HCT116 (cell line): ENCODE measurements around the gene NOP16. TPM values are rescaled to one million over a fixed set of nuclear protein-coding genes. Genes with fewer than 3 reads are reported as not detected.

ENCODE experiments used
- ATAC-seq: fragments of 200-7000 bp; cut with Tn5 transposase; 2 replicates; pipeline ENCODE4 v1.9.1; 2020; ENCODE audit warnings: mild to moderate bottlenecking, moderate library complexity
- BruUV-seq: library from RNA; stranded (reverse); fragments of 400-500 nt; replicated peaks from 2 replicates; lab custom pipeline; 2021; lab: Mats Ljungman, UMichigan
- CTCF ChIA-PET: fragments of 300-600 bp; sonication (Branson Sonifier 250); formaldehyde crosslinking; loops from one replicate; lab custom pipeline; 2021; ENCODE audit warnings: antibody characterized with exemption; lab: Charles Lee
- POLR2A ChIA-PET: fragments of 300-600, 350-600 bp; sonication (Branson Sonifier 250); formaldehyde crosslinking; loops from one replicate; lab custom pipeline; 2021; ENCODE audit warnings: antibody characterized with exemption; lab: Charles Lee
- RAD21 ChIA-PET, 2 experiments: fragments of 300-600 bp; sonication (Branson Sonifier 250); formaldehyde crosslinking; loops; one replicate each; lab custom pipeline; 2023; ENCODE audit warnings: low total read pairs in 2 of 2; ENCODE audit not compliant: uncharacterized antibody in 2 of 2, unreplicated experiment in 2 of 2, low non-redundant PET in 1 of 2; lab: Charles Lee
- DNase-seq: peaks from one replicate; pipeline ENCODE4 v3.0.0-alpha.2; 2010; ENCODE audit warnings: low read depth, low spot score
- H2AFZ ChIP-seq: fragments of 200-600 bp; shearing (Covaris generic), sonication (generic); 2 replicates; pipeline ENCODE4 v1.6.1; 2017; ENCODE audit warnings: low read depth, mixed run types, mixed read lengths, antibody characterized with exemption, low read length; ENCODE audit not compliant: poor library complexity, severe bottlenecking
- H3K27ac ChIP-seq: 2 replicates; pipeline ENCODE4 v1.5.1; 2012; ENCODE audit warnings: low read depth, low read length
- H3K27me3 ChIP-seq: fragments of 200-600 bp; sonication (generic); 2 replicates; pipeline ENCODE4 v1.6.1; 2016; ENCODE audit warnings: mixed run types, low read length, mixed read lengths; ENCODE audit not compliant: insufficient read depth
- H3K36me3 ChIP-seq, 2 experiments: fragments of 200-500 bp in 1 of 2; fragments of 200-600 bp in 1 of 2; sonication (Bioruptor generic) in 1 of 2; sonication (generic) in 1 of 2; 2 replicates each; pipeline versions ENCODE4 v1.5.1 to v1.6.1; 2014 to 2016; ENCODE audit warnings: low read length in 2 of 2, inconsistent platforms in 1 of 2, mixed read lengths in 1 of 2, mixed run types in 1 of 2; ENCODE audit not compliant: insufficient read depth in 2 of 2, control insufficient read depth in 1 of 2
- H3K4me1 ChIP-seq, 2 experiments: fragments of 200-600 bp in 1 of 2; sonication (generic) in 1 of 2; 2 replicates each; pipeline versions ENCODE4 v1.5.1 to v1.6.1; 2012 to 2017; ENCODE audit warnings: low read length in 2 of 2, inconsistent platforms in 1 of 2, mild to moderate bottlenecking in 1 of 2, mixed read lengths in 1 of 2, mixed run types in 1 of 2, moderate library complexity in 1 of 2; ENCODE audit not compliant: insufficient read depth in 2 of 2, control insufficient read depth in 1 of 2
- H3K4me2 ChIP-seq: fragments of 200-600 bp; sonication (generic); 2 replicates; pipeline ENCODE4 v1.6.1; 2017; ENCODE audit warnings: mixed run types, low read length, mixed read lengths
- H3K4me3 ChIP-seq, 2 experiments: fragments of 200-600 bp in 1 of 2; sonication (generic) in 1 of 2; replicated peaks in 1 of 2; 2 replicates each; pipeline ENCODE4 v1.5.1; 2011 to 2016; ENCODE audit warnings: low read length in 2 of 2, control low read depth in 1 of 2, low read depth in 1 of 2, mild to moderate bottlenecking in 1 of 2, mixed read lengths in 1 of 2, mixed run types in 1 of 2
- H3K79me2 ChIP-seq: fragments of 200-600 bp; sonication (generic); 2 replicates; pipeline ENCODE4 v1.6.1; 2017; ENCODE audit warnings: mild to moderate bottlenecking, mixed run types, low read length, moderate library complexity, mixed read lengths; ENCODE audit not compliant: insufficient read depth
- H3K9ac ChIP-seq: fragments of 200-600 bp; sonication (generic); 2 replicates; pipeline ENCODE4 v1.6.1; 2016; ENCODE audit warnings: low read length, mixed read lengths
- H3K9me2 ChIP-seq: fragments of 200-600 bp; sonication (generic), shearing (Covaris generic); 2 replicates; pipeline ENCODE4 v1.6.1; 2017; ENCODE audit warnings: mixed run types, mild to moderate bottlenecking, moderate library complexity; ENCODE audit not compliant: insufficient read depth
- H3K9me3 ChIP-seq, 2 experiments: fragments of 200-500 bp in 1 of 2; fragments of 200-600 bp in 1 of 2; sonication (Bioruptor generic) in 1 of 2; sonication (generic) in 1 of 2; 2 replicates each; pipeline ENCODE4 v1.6.1; 2014 to 2017; ENCODE audit warnings: low read length in 2 of 2, mixed read lengths in 2 of 2, inconsistent platforms in 1 of 2, low read depth in 1 of 2, mild to moderate bottlenecking in 1 of 2, mixed run types in 1 of 2, moderate library complexity in 1 of 2; ENCODE audit not compliant: control insufficient read depth in 1 of 2, insufficient read depth in 1 of 2
- H4K20me1 ChIP-seq: fragments of 200-600 bp; sonication (generic), shearing (Covaris generic); 2 replicates; pipeline ENCODE4 v1.6.1; 2017; ENCODE audit warnings: mixed run types, mild to moderate bottlenecking, moderate library complexity; ENCODE audit not compliant: insufficient read depth
- CBX3 ChIP-seq: IDR thresholded peaks from 2 replicates; pipeline ENCODE4 v1.6.1; 2012; ENCODE audit warnings: low read depth
- CEBPB ChIP-seq: IDR thresholded peaks from 2 replicates; pipeline ENCODE4 v1.6.1; 2012; ENCODE audit warnings: low read depth
- CTCF ChIP-seq, 3 experiments: fragments of 200-600 bp in 1 of 3; sonication (generic) in 1 of 3; IDR thresholded peaks in 2 of 3; conservative IDR thresholded peaks in 1 of 3; 2 replicates each; pipeline ENCODE4 v1.5.1; 2012 to 2017; ENCODE audit warnings: low read depth in 2 of 3, low read length in 2 of 3, antibody characterized with exemption in 1 of 3, borderline replicate concordance in 1 of 3, control low read depth in 1 of 3, mild to moderate bottlenecking in 1 of 3, mixed read lengths in 1 of 3, mixed run types in 1 of 3, moderate library complexity in 1 of 3; ENCODE audit not compliant: insufficient read depth in 1 of 3
- EGR1 ChIP-seq: IDR thresholded peaks from 2 replicates; pipeline ENCODE4 v1.6.1; 2012; ENCODE audit warnings: low read depth
- ELF1 ChIP-seq: IDR thresholded peaks from 2 replicates; pipeline ENCODE4 v1.6.1; 2012; ENCODE audit warnings: low read depth, borderline replicate concordance
- EZH2 ChIP-seq: fragments of 200-600 bp; sonication (generic); IDR thresholded peaks from 2 replicates; pipeline ENCODE4 v1.6.1; 2017; ENCODE audit warnings: antibody characterized with exemption, mixed run types
- EZH2phosphoT487 ChIP-seq: fragments of 200-600 bp; IDR thresholded peaks from 2 replicates; pipeline ENCODE4 v1.6.1; 2018; ENCODE audit warnings: antibody characterized with exemption, borderline replicate concordance
- FOSL1 ChIP-seq: IDR thresholded peaks from 2 replicates; pipeline ENCODE4 v1.6.1; 2012; ENCODE audit warnings: low read depth
- JUND ChIP-seq: IDR thresholded peaks from 2 replicates; pipeline ENCODE4 v1.6.1; 2012
- POLR2AphosphoS5 ChIP-seq: IDR thresholded peaks from 2 replicates; pipeline ENCODE4 v1.6.1; 2011; ENCODE audit warnings: mild to moderate bottlenecking, low read depth, low read length, moderate library complexity
- REST ChIP-seq: IDR thresholded peaks from 2 replicates; pipeline ENCODE4 v1.6.1; 2012; ENCODE audit warnings: low read depth
- SP1 ChIP-seq: IDR thresholded peaks from 2 replicates; pipeline ENCODE4 v1.6.1; 2012; ENCODE audit warnings: low read depth
- SRF ChIP-seq: IDR thresholded peaks from 2 replicates; pipeline ENCODE4 v1.6.1; 2012; ENCODE audit warnings: low read depth
- TCF7L2 ChIP-seq: IDR thresholded peaks from 2 replicates; pipeline ENCODE4 v1.7.0; 2011; ENCODE audit warnings: borderline replicate concordance, inconsistent platforms; ENCODE audit not compliant: insufficient read depth, insufficient read length; ENCODE audit errors: extremely low read depth
- ZFX ChIP-seq: fragments of 450-650 bp; IDR thresholded peaks from 2 replicates; pipeline ENCODE4 v1.6.1; 2017
- ZNF274 ChIP-seq: fragments of 200-500 bp; sonication (Bioruptor generic); IDR thresholded peaks from 2 replicates; pipeline ENCODE4 v1.6.1; 2014; ENCODE audit warnings: mild to moderate bottlenecking, low read depth, low read length, inconsistent platforms
- intact Hi-C: fragments of 100-400 bp; cut with micrococcal nuclease; formaldehyde crosslinking; loops from 2 replicates; pipeline ENCODE4 v1.10.0; 2022
- total RNA-seq: library from RNA; stranded (reverse); gene quantifications from one replicate; pipeline ENCODE4 v1.2.1, GENCODE V29; 2021; ENCODE audit not compliant: unreplicated experiment
- TF ChIP-seq, protein P1 (sequence below): IDR thresholded peaks from 2 replicates; pipeline ENCODE4 v1.6.1; 2011; ENCODE audit warnings: mild to moderate bottlenecking, low read length, moderate library complexity; ENCODE audit not compliant: insufficient replicate concordance; ENCODE audit errors: extremely low read depth
- TF ChIP-seq, protein P2 (sequence below): IDR thresholded peaks from 2 replicates; pipeline ENCODE4 v1.6.1; 2012

Gene NOP16
- total RNA-seq, 1 experiment from 2014 or later = 67.1 TPM

- Histone ChIP-seq H3K4me1 (peaks cover 0 to 13% of the 10 kb centered on the region in 2 experiments; a peak in 2 of 4 replicates), H3K9me3 (no peaks in the 10 kb centered on the region; a peak in 1 of 4 replicates), H3K27ac (no peak overlapping the region), H4K20me1 (no peaks in the 10 kb centered on the region), H2AFZ (no peak overlapping the region), H3K4me2 (no peak overlapping the region), H3K79me2 (no peaks in the 10 kb centered on the region), H3K9me2 (no peaks in the 10 kb centered on the region), H3K27me3 (no peaks in the 10 kb centered on the region), H3K9ac (no peak overlapping the region), H3K36me3 (no peaks in the 10 kb centered on the region), H3K4me3 (no peak overlapping the region)
- no peak for ATAC-seq
- intact Hi-C loops = no loop called here
- DNase-seq = no peak
- ChIA-PET POLR2A (no interaction called here), CTCF (no interaction called here), RAD21 (interaction anchor here in 1 of 2 experiments (0.6 kb wide), 1 partner anchor 14 kb away, joined by 4 read pairs; no protein-coding TSS in a partner anchor)
- BruUV-seq = no TSS peak
- TF ChIP-seq EGR1 (no peak), REST (no peak), CBX3 (no peak), JUND (no peak), SP1 (no peak), POLR2AphosphoS5 (no peak), CEBPB (no peak), FOSL1 (no peak), CTCF (IDR thresholded peaks at IDR 0.05 in 2 of 3, conservative IDR thresholded peaks at IDR 0.05 in 1 of 3; ENCODE audit: borderline replicate concordance in 1 of 3, insufficient read depth in 1 of 3, low read depth in 2 of 3, low read length in 2 of 3) (no peak), ELF1 (no peak), ZNF274 (no peak), SRF (no peak), EZH2 (no peak), TCF7L2 (no peak), EZH2phosphoT487 (no peak), ZFX (no peak)
- TF ChIP-seq, protein P1, sequence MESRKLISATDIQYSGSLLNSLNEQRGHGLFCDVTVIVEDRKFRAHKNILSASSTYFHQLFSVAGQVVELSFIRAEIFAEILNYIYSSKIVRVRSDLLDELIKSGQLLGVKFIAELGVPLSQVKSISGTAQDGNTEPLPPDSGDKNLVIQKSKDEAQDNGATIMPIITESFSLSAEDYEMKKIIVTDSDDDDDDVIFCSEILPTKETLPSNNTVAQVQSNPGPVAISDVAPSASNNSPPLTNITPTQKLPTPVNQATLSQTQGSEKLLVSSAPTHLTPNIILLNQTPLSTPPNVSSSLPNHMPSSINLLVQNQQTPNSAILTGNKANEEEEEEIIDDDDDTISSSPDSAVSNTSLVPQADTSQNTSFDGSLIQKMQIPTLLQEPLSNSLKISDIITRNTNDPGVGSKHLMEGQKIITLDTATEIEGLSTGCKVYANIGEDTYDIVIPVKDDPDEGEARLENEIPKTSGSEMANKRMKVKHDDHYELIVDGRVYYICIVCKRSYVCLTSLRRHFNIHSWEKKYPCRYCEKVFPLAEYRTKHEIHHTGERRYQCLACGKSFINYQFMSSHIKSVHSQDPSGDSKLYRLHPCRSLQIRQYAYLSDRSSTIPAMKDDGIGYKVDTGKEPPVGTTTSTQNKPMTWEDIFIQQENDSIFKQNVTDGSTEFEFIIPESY = no peak
- TF ChIP-seq, protein P2, sequence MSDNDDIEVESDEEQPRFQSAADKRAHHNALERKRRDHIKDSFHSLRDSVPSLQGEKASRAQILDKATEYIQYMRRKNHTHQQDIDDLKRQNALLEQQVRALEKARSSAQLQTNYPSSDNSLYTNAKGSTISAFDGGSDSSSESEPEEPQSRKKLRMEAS = no peak
Observed at GRCh38 chr5:176425791-176426190, 37.4 kb upstream of the NOP16 start.
